Gastrocnemius medialis (tissue), 4 donors: ENCODE measurements around the gene P2RY2.

Experiments used
- POLR2A ChIP-seq, 2 donors: fragments of 450-650 bp; IDR thresholded peaks; one replicate each; pipeline ENCODE4 v1.6.1; 2017; ENCODE audit warnings: antibody characterized with exemption in 2 of 2, mild to moderate bottlenecking in 2 of 2, moderate library complexity in 2 of 2
- TF ChIP-seq, protein P1 (sequence below), 5 experiments: fragments of 450-650 bp in 3 of 5; fragments of 200-600 bp in 2 of 5; sonication (generic) in 2 of 5; IDR thresholded peaks in 4 of 5; conservative IDR thresholded peaks in 1 of 5; 1 replicate in 4 of 5; 2 replicates in 1 of 5; pipeline ENCODE4 v1.5.1; 2016 to 2019; ENCODE audit warnings: antibody characterized with exemption in 5 of 5, mild to moderate bottlenecking in 3 of 5, moderate library complexity in 3 of 5

GRCh38 chr11:73239571-73240189 is 21.6 kb downstream of the P2RY2 start:
- TF ChIP-seq, protein P1, sequence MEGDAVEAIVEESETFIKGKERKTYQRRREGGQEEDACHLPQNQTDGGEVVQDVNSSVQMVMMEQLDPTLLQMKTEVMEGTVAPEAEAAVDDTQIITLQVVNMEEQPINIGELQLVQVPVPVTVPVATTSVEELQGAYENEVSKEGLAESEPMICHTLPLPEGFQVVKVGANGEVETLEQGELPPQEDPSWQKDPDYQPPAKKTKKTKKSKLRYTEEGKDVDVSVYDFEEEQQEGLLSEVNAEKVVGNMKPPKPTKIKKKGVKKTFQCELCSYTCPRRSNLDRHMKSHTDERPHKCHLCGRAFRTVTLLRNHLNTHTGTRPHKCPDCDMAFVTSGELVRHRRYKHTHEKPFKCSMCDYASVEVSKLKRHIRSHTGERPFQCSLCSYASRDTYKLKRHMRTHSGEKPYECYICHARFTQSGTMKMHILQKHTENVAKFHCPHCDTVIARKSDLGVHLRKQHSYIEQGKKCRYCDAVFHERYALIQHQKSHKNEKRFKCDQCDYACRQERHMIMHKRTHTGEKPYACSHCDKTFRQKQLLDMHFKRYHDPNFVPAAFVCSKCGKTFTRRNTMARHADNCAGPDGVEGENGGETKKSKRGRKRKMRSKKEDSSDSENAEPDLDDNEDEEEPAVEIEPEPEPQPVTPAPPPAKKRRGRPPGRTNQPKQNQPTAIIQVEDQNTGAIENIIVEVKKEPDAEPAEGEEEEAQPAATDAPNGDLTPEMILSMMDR (IDR thresholded peaks at IDR 0.05 in 4 of 5, conservative IDR thresholded peaks at IDR 0.05 in 1 of 5): no peak
- TF ChIP-seq POLR2A (IDR thresholded peaks at IDR 0.05): no peak
